HUES6 (cell line): ENCODE measurements around the gene IGLL5.
"Not testable (repeated sequence)": the region's sequence is repeated elsewhere in the genome, so short reads cannot be mapped to it uniquely, and the experiment has no call there.

Experiments used
- H3K27ac ChIP-seq: 2 replicates; pipeline ENCODE4 v1.7.0; 2013; ENCODE audit warnings: low read depth, mild to moderate bottlenecking, low read length, inconsistent platforms
- H3K27me3 ChIP-seq: 2 replicates; pipeline ENCODE4 v1.6.1; 2013; ENCODE audit warnings: low read length; ENCODE audit not compliant: control insufficient read depth, insufficient read depth
- H3K36me3 ChIP-seq: 2 replicates; pipeline ENCODE4 v1.6.1; 2013; ENCODE audit warnings: low read length; ENCODE audit not compliant: control insufficient read depth, insufficient read depth
- H3K4me1 ChIP-seq: 2 replicates; pipeline ENCODE4 v1.6.1; 2013; ENCODE audit warnings: low read length; ENCODE audit not compliant: control insufficient read depth, insufficient read depth
- H3K4me3 ChIP-seq: 2 replicates; pipeline ENCODE4 v1.5.1; 2013; ENCODE audit warnings: low read depth, low read length
- H3K9ac ChIP-seq: one replicate; pipeline ENCODE4 v1.6.1; 2013; ENCODE audit warnings: mild to moderate bottlenecking, low read length
- H3K9me3 ChIP-seq: 2 replicates; pipeline ENCODE4 v1.6.1; 2013; ENCODE audit warnings: low read depth, low read length; ENCODE audit not compliant: control insufficient read depth, insufficient read depth

Gene IGLL5

DNA sequence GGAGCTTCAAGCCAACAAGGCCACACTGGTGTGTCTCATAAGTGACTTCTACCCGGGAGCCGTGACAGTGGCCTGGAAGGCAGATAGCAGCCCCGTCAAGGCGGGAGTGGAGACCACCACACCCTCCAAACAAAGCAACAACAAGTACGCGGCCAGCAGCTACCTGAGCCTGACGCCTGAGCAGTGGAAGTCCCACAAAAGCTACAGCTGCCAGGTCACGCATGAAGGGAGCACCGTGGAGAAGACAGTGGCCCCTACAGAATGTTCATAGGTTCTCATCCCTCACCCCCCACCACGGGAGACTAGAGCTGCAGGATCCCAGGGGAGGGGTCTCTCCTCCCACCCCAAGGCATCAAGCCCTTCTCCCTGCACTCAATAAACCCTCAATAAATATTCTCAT, 18.8 kb downstream of the IGLL5 start:
- H3K4me3 ChIP-seq, H3K27ac ChIP-seq, H3K4me1 ChIP-seq, H3K9me3 ChIP-seq, H3K36me3 ChIP-seq, H3K9ac ChIP-seq: not testable (repeated sequence)
- peaks cover 71% of the 10 kb centered on the region for H3K27me3 ChIP-seq

- Histone ChIP-seq H3K4me1 (no peaks in the 10 kb centered on the region), H3K9ac (no peak overlapping the region), H3K9me3 (no peaks in the 10 kb centered on the region), H3K4me3 (no peak overlapping the region), H3K36me3 (no peaks in the 10 kb centered on the region), H3K27ac (no peak overlapping the region), H3K27me3 (peaks cover 71% of the 10 kb centered on the region)
These were observed 19.4 kb downstream of the IGLL5 start for GRCh38 chr22:22906907-22907550.

DNA sequence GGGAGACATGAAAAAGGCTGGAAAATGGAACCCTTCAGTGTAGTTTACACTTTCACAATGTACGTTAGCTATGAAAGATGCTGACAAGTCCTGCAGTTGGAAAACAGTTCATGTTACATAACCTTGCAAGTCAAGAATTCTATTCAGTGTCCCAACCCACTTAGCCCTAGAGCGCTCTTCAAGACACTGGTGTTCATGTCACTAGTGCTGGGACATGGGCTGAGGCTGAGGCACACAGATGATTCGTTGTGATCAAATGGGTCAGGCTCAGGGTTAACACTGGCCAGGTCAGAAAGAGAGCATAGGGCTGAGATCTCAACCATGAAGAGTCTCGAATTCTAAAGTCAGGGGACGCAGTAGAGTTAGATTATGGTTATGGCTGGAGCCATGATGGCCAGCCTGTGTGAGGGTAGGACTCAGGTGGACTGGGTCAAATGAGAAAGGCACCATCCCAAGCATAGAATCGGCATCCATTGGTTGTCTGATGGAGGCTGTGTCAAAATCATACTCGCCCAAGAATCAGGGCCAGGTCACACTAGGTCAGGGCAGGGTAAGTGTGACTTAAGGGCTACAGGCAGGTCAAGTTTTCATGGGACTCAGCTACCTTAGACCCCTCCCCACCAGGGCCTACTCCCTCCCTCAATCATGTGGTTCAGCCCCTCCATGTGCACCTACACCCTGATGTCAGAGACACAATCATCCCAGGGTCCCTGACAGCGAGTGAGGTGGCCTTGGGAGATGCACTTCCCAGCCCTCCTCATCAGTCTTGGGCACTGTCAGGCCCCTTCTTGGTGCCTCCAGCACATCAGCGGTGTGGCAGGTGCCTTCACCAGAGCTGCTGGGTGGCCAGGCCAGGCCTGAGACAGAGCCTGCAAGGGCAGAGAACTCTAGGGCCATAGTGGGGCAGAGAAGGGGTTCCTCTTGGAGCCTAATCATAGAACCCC, 20.2 kb downstream of the IGLL5 start:
- H3K27me3 ChIP-seq: peaks cover 71% of the 10 kb centered on the region
- no peaks in the 10 kb centered on the region for H3K4me1 ChIP-seq
- no peaks in the 10 kb centered on the region for H3K9me3 ChIP-seq
- no peak overlapping the region for H3K9ac ChIP-seq
- no peak overlapping the region for H3K4me3 ChIP-seq
- H3K27ac ChIP-seq: no peak overlapping the region
- H3K36me3 ChIP-seq: no peaks in the 10 kb centered on the region

- Histone ChIP-seq H3K4me3 (no peak overlapping the region), H3K27ac (no peak overlapping the region), H3K9me3 (no peaks in the 10 kb centered on the region), H3K4me1 (no peaks in the 10 kb centered on the region), H3K27me3 (peaks cover 71% of the 10 kb centered on the region), H3K36me3 (no peaks in the 10 kb centered on the region), H3K9ac (no peak overlapping the region)
These were observed 20.9 kb downstream of the IGLL5 start for GRCh38 chr22:22908495-22908861.

- no peak overlapping the region for H3K4me3 ChIP-seq
- no peaks in the 10 kb centered on the region for H3K36me3 ChIP-seq
- peaks cover 74% of the 10 kb centered on the region for H3K27me3 ChIP-seq
- no peaks in the 10 kb centered on the region for H3K9me3 ChIP-seq
- H3K9ac ChIP-seq: no peak overlapping the region
- H3K27ac ChIP-seq: no peak overlapping the region
- no peaks in the 10 kb centered on the region for H3K4me1 ChIP-seq
These were observed 21.5 kb downstream of the IGLL5 start for GRCh38 chr22:22908941-22909604.

GRCh38 chr22:22909605-22910271, 22.1 kb downstream of the IGLL5 start:
- Histone ChIP-seq H3K27me3 (peaks cover 81% of the 10 kb centered on the region), H3K9me3 (no peaks in the 10 kb centered on the region), H3K4me1 (no peaks in the 10 kb centered on the region), H3K9ac (no peak overlapping the region), H3K4me3 (no peak overlapping the region), H3K27ac (no peak overlapping the region), H3K36me3 (no peaks in the 10 kb centered on the region)

DNA sequence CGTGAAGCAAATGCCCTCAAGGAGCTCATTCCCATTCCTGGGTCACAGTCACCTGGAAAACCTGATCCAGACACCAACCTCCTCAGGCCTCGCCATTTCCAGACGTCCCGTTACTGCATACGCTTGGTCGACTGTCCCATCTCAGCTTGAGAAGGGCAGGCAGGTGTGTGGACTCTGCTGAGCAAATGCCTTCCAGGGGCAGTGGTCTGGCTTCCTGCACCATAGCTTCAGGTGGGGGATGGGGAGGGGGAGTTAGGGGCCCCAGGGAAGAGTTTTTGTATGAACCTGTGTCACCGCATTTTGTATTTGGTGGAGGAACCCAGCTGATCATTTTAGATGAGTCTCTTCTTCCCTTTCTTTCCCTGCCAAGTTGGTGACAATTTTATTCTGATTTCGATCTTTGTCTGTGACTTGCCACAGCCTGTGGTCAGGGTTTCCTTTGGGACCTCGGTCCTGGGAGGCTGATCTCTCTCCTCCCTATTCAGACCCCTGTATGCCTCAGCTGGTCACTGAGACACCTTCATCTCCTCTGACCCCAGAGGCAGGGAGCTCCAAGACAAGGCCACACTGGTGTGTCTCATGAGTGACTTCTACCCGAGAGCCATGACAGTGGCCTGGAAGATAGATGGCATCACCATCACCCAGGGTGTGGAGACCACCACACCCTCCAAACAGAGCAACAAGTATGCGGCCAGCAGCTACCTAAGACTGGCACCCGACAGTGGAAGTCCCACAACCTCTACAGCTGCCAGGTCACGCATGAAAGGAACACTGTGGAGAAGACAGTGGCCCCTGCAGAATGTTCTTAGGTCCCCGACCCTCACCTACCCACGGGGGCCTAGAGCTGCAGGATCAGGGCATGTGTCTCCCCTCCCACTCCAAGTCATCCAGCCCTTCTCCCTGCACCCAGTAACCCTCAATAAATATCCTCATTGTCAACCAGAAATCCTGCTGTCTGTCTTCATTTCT, 22.9 kb downstream of the IGLL5 start:
- Histone ChIP-seq H3K4me3 (no peak overlapping the region), H3K36me3 (no peaks in the 10 kb centered on the region), H3K27ac (no peak overlapping the region), H3K9ac (no peak overlapping the region), H3K9me3 (no peaks in the 10 kb centered on the region), H3K4me1 (no peaks in the 10 kb centered on the region), H3K27me3 (peaks cover 89% of the 10 kb centered on the region)

DNA sequence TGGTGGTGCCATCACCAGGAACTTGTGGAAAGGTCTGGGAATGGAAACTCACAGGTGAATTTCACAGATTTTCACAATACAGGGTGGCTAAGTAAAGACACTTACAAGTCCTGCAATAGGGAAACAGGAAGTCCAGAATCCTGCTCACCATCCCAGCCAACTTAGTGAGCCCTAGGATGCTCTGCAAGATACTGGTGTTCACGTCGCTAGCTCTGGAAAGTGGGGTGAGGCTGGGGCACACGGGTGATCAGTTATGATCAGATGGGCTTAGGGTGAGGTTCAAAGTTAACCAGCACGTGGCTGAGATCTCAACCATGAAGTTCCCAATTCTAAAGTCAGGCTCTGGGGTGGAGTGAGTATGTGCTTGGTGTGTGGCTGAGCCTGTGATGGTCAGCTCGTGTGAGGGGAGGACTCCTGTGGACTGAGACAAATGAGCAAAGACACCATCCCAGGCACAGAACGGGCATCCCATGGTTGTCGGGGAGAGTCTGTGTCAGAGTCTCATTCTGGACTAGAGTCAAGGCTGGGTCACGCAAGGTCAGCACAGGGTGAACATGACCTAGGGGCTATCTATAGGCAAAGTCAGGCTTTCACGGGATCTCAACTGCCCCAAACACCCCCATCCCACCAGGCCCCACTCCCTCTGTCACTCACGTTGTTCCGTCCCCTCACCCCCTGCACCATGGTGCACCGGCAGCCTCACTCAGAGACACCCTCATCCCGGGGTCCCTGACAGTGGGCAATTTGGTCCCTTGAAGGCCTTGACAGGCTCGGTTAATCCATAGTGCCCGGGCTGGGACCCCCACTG, 23.9 kb downstream of the IGLL5 start:
- Histone ChIP-seq H3K4me3 (no peak overlapping the region), H3K36me3 (no peaks in the 10 kb centered on the region), H3K9ac (no peak overlapping the region), H3K27me3 (peaks cover 95% of the 10 kb centered on the region), H3K4me1 (no peaks in the 10 kb centered on the region), H3K27ac (no peak overlapping the region), H3K9me3 (no peaks in the 10 kb centered on the region)

- Histone ChIP-seq H3K27me3 (peaks cover 96% of the 10 kb centered on the region), H3K4me3 (no peak overlapping the region), H3K9ac (no peak overlapping the region), H3K36me3 (no peaks in the 10 kb centered on the region), H3K4me1 (no peaks in the 10 kb centered on the region), H3K9me3 (no peaks in the 10 kb centered on the region), H3K27ac (no peak overlapping the region)
These were observed 24.7 kb downstream of the IGLL5 start for GRCh38 chr22:22912135-22912987.
